ENCODE measurements around the gene UCP1.
"Not testable (repeated sequence)": the region's sequence is repeated elsewhere in the genome, so short reads cannot be mapped to it uniquely, and the experiment has no call there.

The UCP1 gene

GRCh38 chr4:140533951-140534480, 34.7 kb downstream of the UCP1 start:
- no peak for DNase-seq (ENCODE audit: low read depth, low spot score)

GRCh38 chr4:140529434-140529833, 39.3 kb downstream of the UCP1 start:
- no peak for DNase-seq (ENCODE audit: low read depth, low spot score)

- DNase-seq (ENCODE audit: low read depth, low spot score): peak; percentile 90
Observed at GRCh38 chr4:140523857-140524742, 44.7 kb downstream of the UCP1 start, which contains the start of gene ELMOD2. Gene ELMOD2, plus strand, starts transcription at chr4:140524168. Its CDS starts 1,261 bp downstream, at chr4:140525429.

GRCh38 chr4:140523370-140523856, 45.3 kb downstream of the UCP1 start:
- DNase-seq (ENCODE audit: low read depth, low spot score): no peak

GRCh38 chr4:140515423-140515822, 53.3 kb downstream of the UCP1 start:
- no peak for DNase-seq (ENCODE audit: low read depth, low spot score)

GRCh38 chr4:140513765-140514164, 55.0 kb downstream of the UCP1 start:
- DNase-seq (ENCODE audit: low read depth, low spot score): not testable (repeated sequence)

All from smooth muscle cell of the brain vasculature (primary cell).